Ascending aorta (tissue), 2 donors: ENCODE data around the gene NONO. TPM values are rescaled to one million over a fixed set of nuclear protein-coding genes. Genes with fewer than 3 reads are reported as not detected.
"Not testable (repeated sequence)": the region's sequence is repeated elsewhere in the genome, so short reads cannot be mapped to it uniquely, and the experiment has no call there.

Experiments used
- DNase-seq, 2 donors: peaks; one replicate each; pipeline ENCODE4 v3.0.0-alpha.2; 2019; ENCODE audit warnings: low spot score in 2 of 2
- H3K27ac ChIP-seq, 2 donors: fragments of 200-600 bp; sonication (generic); one replicate each; pipeline ENCODE4 v1.5.1; 2016 to 2017; ENCODE audit warnings: mild to moderate bottlenecking in 1 of 2
- H3K27me3 ChIP-seq: fragments of 200-600 bp; sonication (generic); one replicate; pipeline ENCODE4 v1.5.1; 2017
- H3K36me3 ChIP-seq, 2 donors: fragments of 200-600 bp; sonication (generic); one replicate each; pipeline ENCODE4 v1.5.1; 2016
- H3K4me1 ChIP-seq, 2 donors: fragments of 200-600 bp; sonication (generic); one replicate each; pipeline ENCODE4 v1.5.1; 2016 to 2017; ENCODE audit warnings: mild to moderate bottlenecking in 1 of 2
- H3K4me3 ChIP-seq, 2 donors: fragments of 200-600 bp; sonication (generic); one replicate each; pipeline ENCODE4 v1.5.1; 2016 to 2017; ENCODE audit warnings: mild to moderate bottlenecking in 1 of 2
- H3K9me3 ChIP-seq, 2 donors: fragments of 200-600 bp; sonication (generic); one replicate each; pipeline ENCODE4 v1.5.1; 2016
- CTCF ChIP-seq, 3 experiments: fragments of 200-600 bp in 2 of 3; fragments of 450-650 bp in 1 of 3; sonication (generic) in 2 of 3; IDR thresholded peaks; one replicate each; pipeline ENCODE4 v1.5.1; 2016 to 2019; ENCODE audit warnings: antibody characterized with exemption in 3 of 3, mild to moderate bottlenecking in 1 of 3, moderate library complexity in 1 of 3
- intact Hi-C: fragments of 100-400 bp; cut with DNase I; formaldehyde crosslinking; loops from one replicate; pipeline ENCODE4 v1.15.1; 2023
- total RNA-seq: library from RNA; depleted of rRNA; stranded (reverse); fragments of >200 nt; gene quantifications from one replicate; pipeline ENCODE4 v1.1.0, GENCODE V29; 2016

NONO gene
- total RNA-seq, 1 donor from 2014 or later: 178 TPM

GRCh38 chrX:71269801-71270395 lies 13.5 kb upstream of the NONO start:
- no peak for TF ChIP-seq CTCF (IDR thresholded peaks at IDR 0.05)
- Histone ChIP-seq H3K9me3 (peaks cover 0 to 3% of the 10 kb centered on the region in 2 donors), H3K36me3 (no peaks in the 10 kb centered on the region), H3K4me1 (no peaks in the 10 kb centered on the region), H3K27me3 (no peaks in the 10 kb centered on the region), H3K4me3 (no peak overlapping the region), H3K27ac (no peak overlapping the region)
- intact Hi-C loops: no loop called here
- DNase-seq: peak in 1 of 2 donors; percentile 61

GRCh38 chrX:71272313-71272712 lies 11.1 kb upstream of the NONO start:
- H3K4me1 ChIP-seq, H3K4me3 ChIP-seq, H3K27ac ChIP-seq, DNase-seq, H3K27me3 ChIP-seq, H3K36me3 ChIP-seq, intact Hi-C loops, H3K9me3 ChIP-seq: not testable (repeated sequence)

- H3K27ac ChIP-seq, DNase-seq, H3K9me3 ChIP-seq, H3K36me3 ChIP-seq, H3K27me3 ChIP-seq, H3K4me3 ChIP-seq, H3K4me1 ChIP-seq: not testable (repeated sequence)
- intact Hi-C loops: loop anchor here (5.0 kb wide), 1 partner anchor 251 kb away; the partner anchor contains the start of gene OGT
Observed at GRCh38 chrX:71281300-71281699, 2.1 kb upstream of the NONO start.

- no peak for DNase-seq
- intact Hi-C loops: loop anchor here (1.0 to 5.0 kb wide), 4 partner anchors 19 to 250 kb away; partner anchors contain the start of genes ITGB1BP2, OGT and ZMYM3
- TF ChIP-seq CTCF (IDR thresholded peaks at IDR 0.05): no peak
- Histone ChIP-seq H3K27me3 (no peaks in the 10 kb centered on the region), H3K4me1 (no peaks in the 10 kb centered on the region), H3K27ac (peak overlapping the region; percentile 86 to 89), H3K9me3 (no peaks in the 10 kb centered on the region), H3K36me3 (no peaks in the 10 kb centered on the region), H3K4me3 (peak overlapping the region; percentile 63 to 64)
Observed at GRCh38 chrX:71282514-71283402, 677 bp upstream of the NONO start.

- intact Hi-C loops: no loop called here
- H3K4me1 ChIP-seq: no peaks in the 10 kb centered on the region
Observed at GRCh38 chrX:71285929-71286328, 2.5 kb downstream of the NONO start.

GRCh38 chrX:71291381-71291780 lies 7.9 kb downstream of the NONO start:
- Histone ChIP-seq H3K36me3 (peaks cover 48 to 55% of the 10 kb centered on the region in 2 donors), H3K27ac (no peak overlapping the region), H3K9me3 (no peaks in the 10 kb centered on the region), H3K4me3 (no peak overlapping the region), H3K4me1 (no peaks in the 10 kb centered on the region), H3K27me3 (no peaks in the 10 kb centered on the region)
- intact Hi-C loops: no loop called here
- DNase-seq: no peak
- no peak for TF ChIP-seq CTCF (IDR thresholded peaks at IDR 0.05)

More at GRCh38 chrX:71285929-71286328, 2.5 kb downstream of the NONO start:
- H3K36me3 ChIP-seq: peaks cover 2 to 4% of the 10 kb centered on the region in 2 donors
- H3K9me3 ChIP-seq: no peaks in the 10 kb centered on the region
- no peak for DNase-seq
- no peak overlapping the region for H3K4me3 ChIP-seq
- H3K27ac ChIP-seq: no peak overlapping the region
- H3K27me3 ChIP-seq: no peaks in the 10 kb centered on the region
- no peak for TF ChIP-seq CTCF (IDR thresholded peaks at IDR 0.05)
